GM21390 (cell line): ENCODE results near the gene STXBP3.
A peak's percentile ranks its signal among the peaks of the same experiment; 100 is the strongest.
"Not testable (repeated sequence)": the region's sequence is repeated elsewhere in the genome, so short reads cannot be mapped to it uniquely, and the experiment has no call there.

Experiments
- ATAC-seq: cut with Tn5 transposase; IDR thresholded peaks from one replicate; pipeline ENCODE4 v1.9.1; 2021; ENCODE audit not compliant: unreplicated experiment

STXBP3 gene

DNA sequence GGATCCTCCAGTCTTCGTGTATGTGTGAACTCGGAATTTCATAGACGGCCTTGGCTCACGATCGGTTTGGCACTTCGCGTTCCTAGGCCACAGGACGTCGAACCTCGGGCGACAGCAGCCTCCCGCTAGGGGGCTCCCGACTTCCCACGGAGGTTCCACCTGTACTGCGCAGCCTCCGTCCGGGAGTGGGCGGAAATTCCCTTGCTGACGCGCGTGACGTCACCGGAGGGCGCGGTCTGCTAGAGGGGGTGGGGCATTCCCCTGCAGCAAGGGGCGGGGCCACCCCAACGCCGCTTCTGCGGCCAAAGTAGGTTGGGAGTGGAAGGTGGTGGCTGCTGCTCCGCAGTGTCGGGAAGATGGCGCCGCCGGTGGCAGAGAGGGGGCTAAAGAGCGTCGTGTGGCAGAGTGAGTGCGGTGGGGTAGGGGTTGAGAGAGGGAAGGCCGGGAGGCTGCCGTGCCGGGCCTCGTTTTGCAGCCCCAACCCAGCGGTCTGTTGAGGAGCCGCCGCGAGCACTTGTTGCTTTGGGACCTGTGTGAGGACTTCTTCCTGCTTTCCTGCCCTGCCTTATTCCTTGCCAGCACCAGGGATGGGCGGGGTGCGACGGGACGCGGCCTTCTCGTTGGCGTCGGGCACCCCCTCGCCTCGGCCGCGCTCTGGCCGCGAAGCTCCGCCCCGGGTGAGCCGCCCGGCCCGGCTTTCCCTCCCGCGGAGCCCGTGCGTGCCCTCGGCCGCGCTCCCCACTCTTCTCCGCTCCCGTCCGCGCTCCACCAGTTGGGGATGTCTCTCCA, at the start of gene STXBP3:
Gene STXBP3 (plus strand): TSS at position 293 of the 789 bp plus-strand sequence. CDS start 64 bp downstream, at position 357.
- peak; percentile 91 for ATAC-seq

GRCh38 chr1:108699375-108700332, 46.8 kb upstream of the STXBP3 start:
- no peak for ATAC-seq

DNA sequence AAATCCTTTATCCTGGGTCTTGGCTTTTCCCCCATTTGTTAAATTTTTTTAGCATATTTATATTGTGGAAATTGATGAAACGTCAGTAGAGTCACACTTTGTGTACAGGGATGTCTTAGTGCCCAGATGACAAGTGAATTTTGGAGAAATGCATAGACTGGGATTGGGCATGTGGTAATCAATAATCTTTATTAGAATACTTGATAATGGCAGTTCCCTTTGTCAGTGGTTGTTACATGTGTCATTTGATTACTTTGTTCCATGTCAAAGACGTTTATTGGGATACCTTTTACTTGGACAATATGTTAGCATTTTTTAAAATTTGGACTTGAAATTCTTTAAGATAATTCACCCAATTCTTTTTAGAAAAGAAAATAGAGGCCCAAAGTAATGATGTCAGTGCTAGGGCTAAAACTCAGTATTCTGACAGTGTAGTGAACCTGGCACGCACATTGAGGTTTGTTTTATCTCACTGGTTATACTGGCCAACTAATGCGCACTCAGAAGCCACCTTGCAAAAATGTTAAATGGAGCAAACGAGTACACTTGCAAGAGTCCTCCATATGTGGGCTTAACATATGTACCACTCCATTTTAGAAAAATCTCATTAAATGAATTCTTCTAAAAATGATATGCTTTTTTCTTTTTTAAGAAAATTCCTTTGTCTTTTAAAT, 45.2 kb upstream of the STXBP3 start:
- ATAC-seq = no peak

DNA sequence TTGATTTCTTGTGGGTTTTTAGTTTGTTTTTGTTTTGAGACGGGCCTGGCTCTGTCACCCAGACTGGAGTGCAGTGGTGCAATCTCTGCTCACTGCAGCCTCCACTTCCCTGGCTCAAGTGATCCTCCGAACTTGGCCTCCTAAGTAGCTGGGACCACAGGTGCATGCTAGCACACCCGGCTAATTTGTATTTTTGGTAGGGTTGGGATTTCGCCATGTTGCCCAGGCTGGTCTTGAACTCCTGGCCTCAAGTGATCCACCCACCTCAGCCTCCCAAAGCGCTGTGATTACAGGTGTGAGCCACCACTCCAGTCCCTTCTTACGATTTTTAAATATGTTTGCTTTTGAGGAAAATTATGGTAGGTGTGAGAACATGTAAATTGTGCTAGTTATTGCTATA, 44.4 kb upstream of the STXBP3 start:
- not testable (repeated sequence) for ATAC-seq

- no peak for ATAC-seq
Measured at GRCh38 chr1:108703939-108704338, 42.5 kb upstream of the STXBP3 start.

DNA sequence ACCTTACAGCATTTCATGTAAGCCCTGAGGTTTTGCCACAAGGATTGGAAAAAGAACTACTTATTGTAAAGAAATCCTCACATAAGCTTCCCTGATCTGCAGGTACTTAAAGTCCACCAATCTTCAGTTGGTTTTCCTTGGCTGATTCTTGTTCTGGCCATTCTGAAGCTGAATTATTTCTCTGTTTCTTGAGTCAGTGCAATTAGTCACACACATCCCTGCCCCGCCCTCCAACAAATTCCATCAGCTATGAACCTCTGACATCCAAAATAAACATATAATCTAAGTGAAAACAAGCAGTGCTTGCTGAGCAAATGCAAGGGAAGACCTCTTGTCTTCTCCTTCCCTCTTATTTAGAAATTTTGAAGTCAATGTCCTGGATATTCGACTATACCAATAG, 42.0 kb upstream of the STXBP3 start:
- no peak for ATAC-seq

- ATAC-seq = no peak
Measured at GRCh38 chr1:108706643-108707042, 39.8 kb upstream of the STXBP3 start.

GRCh38 chr1:108708691-108709660, 37.5 kb upstream of the STXBP3 start:
- no peak for ATAC-seq

DNA sequence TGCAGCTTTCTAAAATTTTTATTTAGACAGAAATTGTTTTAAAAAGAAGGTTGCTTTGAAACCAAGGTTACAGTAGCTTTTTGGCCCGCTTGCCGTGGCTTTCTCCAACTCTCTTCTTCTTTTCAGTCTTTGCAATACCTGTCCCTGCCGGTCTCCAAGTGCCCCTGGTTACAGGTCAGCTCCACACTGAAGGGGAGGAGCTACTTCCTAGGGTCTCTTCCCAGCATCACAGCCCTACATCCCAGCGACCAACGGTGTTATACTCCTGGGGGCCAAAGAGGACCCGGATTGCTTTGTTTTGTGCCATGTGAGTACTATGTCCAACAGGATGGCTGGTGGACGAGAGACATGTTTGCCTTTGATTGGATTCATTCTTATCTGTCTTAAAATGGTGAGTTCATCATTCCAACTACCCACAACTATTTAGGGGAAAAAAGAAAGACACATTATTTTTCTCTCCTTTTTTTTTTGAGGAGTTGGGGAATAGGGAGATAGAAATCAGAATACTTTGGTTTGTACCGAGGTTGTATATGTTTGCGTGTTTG, 33.8 kb upstream of the STXBP3 start, which contains the start of gene FNDC7:
Gene FNDC7 (plus strand): TSS at position 303 of the 545 bp plus-strand sequence. CDS start 26 bp downstream, at position 329.
- no peak for ATAC-seq

DNA sequence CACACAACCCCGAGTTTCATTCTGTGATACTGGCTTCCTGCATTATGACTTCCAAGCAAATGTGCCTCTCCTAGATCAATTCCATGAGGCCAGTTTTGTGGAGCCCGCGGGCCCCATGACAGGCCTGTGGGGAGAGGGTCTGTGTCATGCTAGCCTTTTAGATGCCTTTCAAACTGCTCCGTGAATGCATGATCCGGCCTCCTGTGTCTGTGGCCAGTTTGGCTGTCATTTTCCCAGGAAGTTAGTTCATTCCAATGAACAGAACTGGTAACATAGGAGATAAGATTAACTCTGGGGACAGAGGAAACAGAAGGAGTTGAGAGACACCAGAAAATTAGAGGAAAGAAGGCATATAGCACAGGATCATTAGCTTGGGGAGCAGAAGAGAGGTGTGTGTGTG, 30.5 kb upstream of the STXBP3 start:
- no peak for ATAC-seq

- no peak for ATAC-seq
Measured at GRCh38 chr1:108716437-108717230, 29.8 kb upstream of the STXBP3 start.

- no peak for ATAC-seq
Measured at GRCh38 chr1:108717774-108718316, 28.6 kb upstream of the STXBP3 start.

DNA sequence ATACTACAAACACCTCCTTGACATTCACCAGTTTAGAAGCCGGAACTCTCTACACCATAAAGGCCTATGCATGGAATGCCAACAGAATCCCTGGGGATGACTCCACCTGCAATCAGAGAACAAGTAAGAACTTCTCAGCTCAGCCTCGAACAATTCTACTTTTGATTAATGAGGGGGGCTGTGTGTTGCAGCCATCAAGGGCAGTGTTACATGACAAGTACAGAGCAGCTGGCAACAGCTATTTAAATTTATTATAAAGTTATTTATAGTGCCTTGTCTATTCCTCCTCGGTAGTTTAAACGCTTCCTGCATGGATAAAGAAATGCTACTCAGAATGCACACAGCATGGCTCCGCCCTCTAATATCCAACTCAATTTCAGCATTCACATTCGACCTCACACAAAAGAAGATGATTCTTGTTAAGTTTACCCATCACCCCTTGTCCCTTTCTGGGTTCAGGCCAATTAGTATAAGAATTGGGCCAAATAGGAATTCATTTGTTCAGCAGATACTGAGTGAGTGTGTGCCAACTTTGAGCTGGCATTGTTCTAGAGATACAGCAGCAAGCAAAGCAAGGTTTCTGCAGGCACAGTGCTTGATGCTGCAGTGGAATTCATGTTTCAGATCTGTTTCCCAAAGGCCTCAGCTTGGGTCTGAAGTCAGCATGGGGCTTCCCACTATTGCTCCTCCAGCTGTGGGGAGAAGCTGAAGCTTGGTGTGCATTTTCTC, 27.4 kb upstream of the STXBP3 start:
- ATAC-seq = no peak

GRCh38 chr1:108719656-108720435, 26.6 kb upstream of the STXBP3 start:
- ATAC-seq = no peak

GRCh38 chr1:108722292-108722691, 24.2 kb upstream of the STXBP3 start:
- no peak for ATAC-seq

DNA sequence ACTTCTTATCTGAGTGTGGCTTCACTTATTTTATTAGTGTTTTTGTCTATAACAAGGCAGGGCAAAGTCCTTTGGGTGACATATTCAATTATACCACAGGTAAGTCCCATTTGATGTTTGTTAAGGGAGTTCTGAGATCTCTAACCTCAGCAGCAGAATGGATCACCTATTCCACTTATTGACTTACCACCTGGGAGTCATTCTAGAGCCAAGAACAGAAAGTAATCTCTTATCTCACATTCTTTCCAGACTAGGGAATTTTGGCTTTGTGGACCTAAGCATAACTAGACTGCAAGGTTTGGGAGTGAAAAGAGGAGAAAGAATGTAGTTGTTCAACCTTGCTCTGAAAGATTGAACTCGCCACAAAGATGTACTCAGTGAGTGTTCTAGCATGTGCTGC, 20.6 kb upstream of the STXBP3 start:
- ATAC-seq = no peak

DNA sequence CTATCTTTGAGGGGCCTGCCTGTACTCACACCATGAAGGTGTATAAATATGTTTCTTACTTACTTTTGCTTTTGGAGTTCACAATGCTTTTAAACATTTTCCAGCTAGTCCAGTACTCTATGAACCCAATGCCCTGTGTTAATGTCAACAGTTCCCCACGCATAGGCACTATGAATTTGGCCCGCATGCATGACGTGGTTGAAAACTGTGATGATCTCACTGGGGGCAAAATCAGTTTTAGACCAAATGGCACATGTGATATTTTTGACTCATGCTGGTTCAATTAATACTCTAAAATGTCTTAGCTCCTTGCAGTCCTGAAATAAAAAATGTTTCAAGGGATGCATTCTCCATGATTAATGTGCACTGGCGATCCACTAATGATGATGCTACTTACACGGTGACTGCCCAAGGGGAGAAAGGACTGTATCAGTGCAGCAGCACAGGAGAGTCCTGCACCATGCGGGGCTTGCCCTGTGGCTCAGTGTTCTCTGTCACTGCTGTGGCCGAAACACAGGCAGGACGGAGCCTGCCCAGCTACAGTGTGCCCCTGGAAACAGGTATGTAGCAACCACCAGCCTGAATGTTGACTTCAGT, 18.0 kb upstream of the STXBP3 start:
- ATAC-seq = no peak
